WTC11 (cell line): Measurements from ENCODE around the gene LRRC27. TPM values are rescaled to one million over a fixed set of nuclear protein-coding genes. Genes with fewer than 3 reads are reported as not detected.

ENCODE experiments used
- ATAC-seq: fragments of 200-7000 bp; cut with Tn5 transposase; 2 replicates; pipeline ENCODE4 v1.10.0; 2021; ENCODE audit warnings: mild to moderate bottlenecking, moderate library complexity
- CTCF ChIA-PET: fragments of 300-600 bp; sonication (Branson Sonifier 250); formaldehyde crosslinking; loops from one replicate; lab custom pipeline; 2021; ENCODE audit warnings: antibody characterized with exemption; lab: Charles Lee
- POLR2A ChIA-PET: fragments of 350-600 bp; sonication (Branson Sonifier 250); formaldehyde crosslinking; loops from one replicate; lab custom pipeline; 2021; ENCODE audit warnings: antibody characterized with exemption; lab: Charles Lee
- DNase-seq: peaks from one replicate; pipeline ENCODE4 v3.0.0; 2021; ENCODE audit warnings: low spot score
- H3K27ac Mint-ChIP-seq: 2 replicates; pipeline ENCODE4 v1.8.0; 2021; ENCODE audit warnings: mixed read lengths
- H3K27me3 Mint-ChIP-seq: 2 replicates; pipeline ENCODE4 v1.8.0; 2021; ENCODE audit warnings: low read depth, mild to moderate bottlenecking, moderate library complexity, mixed read lengths
- H3K36me3 Mint-ChIP-seq: 2 replicates; pipeline ENCODE4 v1.8.0; 2021; ENCODE audit warnings: mixed read lengths
- H3K4me1 Mint-ChIP-seq: 2 replicates; pipeline ENCODE4 v1.8.0; 2022; ENCODE audit warnings: mixed read lengths
- H3K4me3 Mint-ChIP-seq: 2 replicates; pipeline ENCODE4 v1.8.0; 2021; ENCODE audit warnings: mild to moderate bottlenecking, moderate library complexity, mixed read lengths
- H3K9me3 Mint-ChIP-seq: 2 replicates; pipeline ENCODE4 v1.8.0; 2021; ENCODE audit warnings: mixed read lengths
- AR ChIP-seq: fragments of 250-450 bp; sonication (Bioruptor Pico); IDR thresholded peaks from 2 replicates; pipeline ENCODE4 v1.9.0; 2021; ENCODE audit warnings: mild to moderate bottlenecking
- ATF2 ChIP-seq: sonication (generic); formaldehyde crosslinking; IDR thresholded peaks from 2 replicates; pipeline ENCODE4 v1.8.1; 2022; ENCODE audit warnings: low read depth, missing genetic modification reagents, borderline replicate concordance
- E2F5 ChIP-seq: sonication (generic); formaldehyde crosslinking; IDR thresholded peaks from 2 replicates; pipeline ENCODE4 v1.8.1; 2022; ENCODE audit warnings: mild to moderate bottlenecking, moderate library complexity, missing genetic modification reagents
- FOXK1 ChIP-seq: sonication (generic); formaldehyde crosslinking; IDR thresholded peaks from 2 replicates; pipeline ENCODE4 v1.8.0; 2022; ENCODE audit warnings: mild to moderate bottlenecking, moderate library complexity, missing genetic modification reagents
- HMGXB4 ChIP-seq: sonication (generic); formaldehyde crosslinking; IDR thresholded peaks from 2 replicates; pipeline ENCODE4 v1.8.1; 2023; ENCODE audit warnings: mild to moderate bottlenecking, moderate library complexity, missing genetic modification reagents
- NFATC4 ChIP-seq: fragments of 250-450 bp; sonication (Bioruptor Pico); IDR thresholded peaks from 2 replicates; pipeline ENCODE4 v1.9.0; 2021; ENCODE audit warnings: mild to moderate bottlenecking
- PRRX2 ChIP-seq: fragments of 250-450 bp; sonication (Bioruptor Pico); IDR thresholded peaks from 2 replicates; pipeline ENCODE4 v1.8.0; 2021; ENCODE audit warnings: mild to moderate bottlenecking
- TEAD4 ChIP-seq: sonication (generic); formaldehyde crosslinking; IDR thresholded peaks from 2 replicates; pipeline ENCODE4 v1.8.0; 2022; ENCODE audit warnings: mild to moderate bottlenecking, missing genetic modification reagents
- ZBTB21 ChIP-seq: sonication (generic); formaldehyde crosslinking; IDR thresholded peaks from 2 replicates; pipeline ENCODE4 v1.8.1; 2023; ENCODE audit warnings: mild to moderate bottlenecking, missing genetic modification reagents, borderline replicate concordance
- ZNF121 ChIP-seq: sonication (generic); formaldehyde crosslinking; IDR thresholded peaks from 2 replicates; pipeline ENCODE4 v1.8.0; 2023; ENCODE audit warnings: missing genetic modification reagents
- ZNF416 ChIP-seq: fragments of 250-450 bp; sonication (Bioruptor Pico); IDR thresholded peaks from 2 replicates; pipeline ENCODE4 v1.9.0; 2021; ENCODE audit warnings: mild to moderate bottlenecking, inconsistent platforms
- ZNF532 ChIP-seq: fragments of 250-450 bp; sonication (Bioruptor Pico); IDR thresholded peaks from 2 replicates; pipeline ENCODE4 v1.9.0; 2021; ENCODE audit warnings: mild to moderate bottlenecking, borderline replicate concordance
- total RNA-seq: library from RNA; stranded (reverse); gene quantifications from 3 replicates; pipeline ENCODE4 v1.2.3, GENCODE V29; 2021
- TF ChIP-seq, protein P1 (sequence below): sonication (generic); formaldehyde crosslinking; IDR thresholded peaks from 2 replicates; pipeline ENCODE4 v1.8.0; 2023; ENCODE audit warnings: missing genetic modification reagents
- TF ChIP-seq, protein P2 (sequence below): sonication (generic); formaldehyde crosslinking; IDR thresholded peaks from 2 replicates; pipeline ENCODE4 v1.8.0; 2022; ENCODE audit warnings: mild to moderate bottlenecking, missing genetic modification reagents
- TF ChIP-seq, protein P3 (sequence below): sonication (generic); formaldehyde crosslinking; IDR thresholded peaks from 2 replicates; pipeline ENCODE4 v1.8.0; 2022; ENCODE audit warnings: mild to moderate bottlenecking, missing genetic modification reagents

Gene LRRC27
- total RNA-seq, 1 experiment from 2014 or later, result 4.4 TPM

- no peak for TF ChIP-seq ZNF532 (CRISPR knock-in tag)
- no peak for TF ChIP-seq ZNF121 (CRISPR knock-in tag)
- no peak for TF ChIP-seq FOXK1 (CRISPR knock-in tag)
- no peak for TF ChIP-seq TEAD4 (CRISPR knock-in tag)
- no peak for TF ChIP-seq ATF2 (CRISPR knock-in tag)
- TF ChIP-seq ZBTB21 (CRISPR knock-in tag), result no peak
- no peak for TF ChIP-seq E2F5 (CRISPR knock-in tag)
- no peak for TF ChIP-seq AR (CRISPR knock-in tag)
- TF ChIP-seq, protein P1, sequence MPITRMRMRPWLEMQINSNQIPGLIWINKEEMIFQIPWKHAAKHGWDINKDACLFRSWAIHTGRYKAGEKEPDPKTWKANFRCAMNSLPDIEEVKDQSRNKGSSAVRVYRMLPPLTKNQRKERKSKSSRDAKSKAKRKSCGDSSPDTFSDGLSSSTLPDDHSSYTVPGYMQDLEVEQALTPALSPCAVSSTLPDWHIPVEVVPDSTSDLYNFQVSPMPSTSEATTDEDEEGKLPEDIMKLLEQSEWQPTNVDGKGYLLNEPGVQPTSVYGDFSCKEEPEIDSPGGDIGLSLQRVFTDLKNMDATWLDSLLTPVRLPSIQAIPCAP (CRISPR knock-in tag), result no peak
Observed at GRCh38 chr10:132306343-132306685, 25.7 kb upstream of the LRRC27 start (continued).

DNA sequence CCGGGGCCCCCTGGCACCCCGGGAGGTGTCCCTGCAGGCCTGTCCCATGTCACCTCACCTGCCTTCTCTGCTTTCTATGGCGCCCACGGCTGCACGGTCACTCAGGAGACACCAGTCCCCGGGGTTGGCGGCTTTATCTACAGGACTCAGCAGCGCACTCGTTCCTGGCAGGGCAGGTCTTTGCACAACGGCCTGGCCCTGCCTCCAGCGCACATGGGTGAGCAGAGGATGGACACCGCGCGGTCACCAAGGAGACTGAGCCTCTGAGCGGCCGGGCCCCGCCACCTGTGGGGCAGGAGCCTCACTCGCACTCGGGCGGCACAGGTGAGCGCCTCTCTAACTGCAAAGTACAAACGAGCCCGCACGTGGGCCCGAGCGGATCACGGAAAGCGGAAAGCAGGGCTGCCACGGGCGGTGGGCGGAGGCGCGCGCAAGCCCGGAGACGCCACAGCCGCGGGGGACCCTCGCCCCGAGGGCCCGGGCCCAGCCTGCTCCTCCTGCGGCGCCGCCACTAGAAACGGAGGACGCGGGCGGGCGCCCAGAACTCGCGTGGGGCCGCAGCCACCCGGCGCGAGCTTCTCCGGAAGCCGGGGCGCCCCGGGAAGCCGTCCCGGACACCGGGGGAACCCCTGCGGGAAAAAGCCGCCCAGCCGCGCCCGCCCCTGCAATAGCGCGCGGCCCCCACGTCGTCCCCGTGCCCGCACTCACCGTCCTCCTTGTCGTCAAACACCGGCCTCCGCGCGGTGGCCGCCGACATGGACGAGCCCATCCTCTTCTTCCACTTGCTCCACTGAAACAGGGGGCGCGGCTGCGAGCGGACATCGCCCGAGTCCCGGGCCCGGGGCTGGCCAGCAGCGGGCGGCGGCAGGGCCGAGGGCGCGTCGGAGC, 24.9 kb upstream of the LRRC27 start:
- Mint-ChIP-seq H3K27me3 (peaks cover 59% of the 10 kb centered on the region), H3K9me3 (peaks cover 19% of the 10 kb centered on the region), H3K36me3 (peaks cover 17% of the 10 kb centered on the region), H3K4me1 (peaks cover 13% of the 10 kb centered on the region), H3K4me3 (peak overlapping the region; percentile 89), H3K27ac (no peak overlapping the region)
- peak; percentile 49 for DNase-seq
- peak; percentile 2; the same call in 1 of the 2 replicates for ATAC-seq
- CTCF ChIA-PET, result interaction anchor here (0.6 to 1.1 kb wide), 9 partner anchors 10 to 1011 kb away, joined by 3 to 11 read pairs (median 4); no protein-coding TSS in a partner anchor
- TF ChIP-seq NFATC4 (CRISPR knock-in tag) (no peak), ZNF416 (0 out of 2 replicates have a peak, but pooled peaks have one; percentile 12), PRRX2 (no peak), HMGXB4 (CRISPR knock-in tag) (peak; percentile 55; the same call in 1 of the 2 replicates)
- TF ChIP-seq, protein P2, sequence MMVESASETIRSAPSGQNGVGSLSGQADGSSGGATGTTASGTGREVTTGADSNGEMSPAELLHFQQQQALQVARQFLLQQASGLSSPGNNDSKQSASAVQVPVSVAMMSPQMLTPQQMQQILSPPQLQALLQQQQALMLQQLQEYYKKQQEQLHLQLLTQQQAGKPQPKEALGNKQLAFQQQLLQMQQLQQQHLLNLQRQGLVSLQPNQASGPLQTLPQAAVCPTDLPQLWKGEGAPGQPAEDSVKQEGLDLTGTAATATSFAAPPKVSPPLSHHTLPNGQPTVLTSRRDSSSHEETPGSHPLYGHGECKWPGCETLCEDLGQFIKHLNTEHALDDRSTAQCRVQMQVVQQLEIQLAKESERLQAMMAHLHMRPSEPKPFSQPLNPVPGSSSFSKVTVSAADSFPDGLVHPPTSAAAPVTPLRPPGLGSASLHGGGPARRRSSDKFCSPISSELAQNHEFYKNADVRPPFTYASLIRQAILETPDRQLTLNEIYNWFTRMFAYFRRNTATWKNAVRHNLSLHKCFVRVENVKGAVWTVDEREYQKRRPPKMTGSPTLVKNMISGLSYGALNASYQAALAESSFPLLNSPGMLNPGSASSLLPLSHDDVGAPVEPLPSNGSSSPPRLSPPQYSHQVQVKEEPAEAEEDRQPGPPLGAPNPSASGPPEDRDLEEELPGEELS (CRISPR knock-in tag), result no peak
- TF ChIP-seq, protein P3, sequence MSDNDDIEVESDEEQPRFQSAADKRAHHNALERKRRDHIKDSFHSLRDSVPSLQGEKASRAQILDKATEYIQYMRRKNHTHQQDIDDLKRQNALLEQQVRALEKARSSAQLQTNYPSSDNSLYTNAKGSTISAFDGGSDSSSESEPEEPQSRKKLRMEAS (CRISPR knock-in tag), result peak; percentile 59; the same call in 1 of the 2 replicates
- POLR2A ChIA-PET, result no interaction called here
